Measurements from ENCODE around the gene CHD1.
"Not testable (repeated sequence)": the region's sequence is repeated elsewhere in the genome, so short reads cannot be mapped to it uniquely, and the experiment has no call there.

Gene CHD1

GRCh38 chr5:98928873-98929709, at the start of gene CHD1:
TSS of gene CHD1 (minus strand) at chr5:98929007. CDS start at chr5:98926386, 2,621 bp downstream.
- peak; percentile 86 for DNase-seq (ENCODE audit: low read depth)

GRCh38 chr5:98978528-98978927, 49.7 kb upstream of the CHD1 start:
- DNase-seq (ENCODE audit: low read depth) = no peak

DNA sequence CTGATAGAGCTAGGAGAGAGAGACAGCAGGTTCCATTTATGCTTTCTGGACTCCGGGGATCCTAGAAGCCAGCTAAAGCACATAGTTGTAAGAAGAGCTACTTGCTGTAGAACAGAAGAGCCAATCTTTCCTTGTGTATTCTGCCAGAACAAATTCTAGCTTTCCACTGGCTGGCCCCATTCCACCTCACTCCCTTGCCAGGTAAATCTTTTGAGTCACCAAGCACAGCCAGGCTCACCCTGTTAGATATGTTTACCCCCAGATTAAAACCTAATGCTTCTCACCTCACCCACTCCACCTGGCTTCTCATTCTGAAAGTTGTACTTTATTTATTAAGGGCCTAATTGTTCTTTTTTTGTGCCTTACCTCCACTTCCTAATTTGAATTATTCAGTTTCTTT, 48.9 kb upstream of the CHD1 start:
- no peak for DNase-seq (ENCODE audit: low read depth)

DNA sequence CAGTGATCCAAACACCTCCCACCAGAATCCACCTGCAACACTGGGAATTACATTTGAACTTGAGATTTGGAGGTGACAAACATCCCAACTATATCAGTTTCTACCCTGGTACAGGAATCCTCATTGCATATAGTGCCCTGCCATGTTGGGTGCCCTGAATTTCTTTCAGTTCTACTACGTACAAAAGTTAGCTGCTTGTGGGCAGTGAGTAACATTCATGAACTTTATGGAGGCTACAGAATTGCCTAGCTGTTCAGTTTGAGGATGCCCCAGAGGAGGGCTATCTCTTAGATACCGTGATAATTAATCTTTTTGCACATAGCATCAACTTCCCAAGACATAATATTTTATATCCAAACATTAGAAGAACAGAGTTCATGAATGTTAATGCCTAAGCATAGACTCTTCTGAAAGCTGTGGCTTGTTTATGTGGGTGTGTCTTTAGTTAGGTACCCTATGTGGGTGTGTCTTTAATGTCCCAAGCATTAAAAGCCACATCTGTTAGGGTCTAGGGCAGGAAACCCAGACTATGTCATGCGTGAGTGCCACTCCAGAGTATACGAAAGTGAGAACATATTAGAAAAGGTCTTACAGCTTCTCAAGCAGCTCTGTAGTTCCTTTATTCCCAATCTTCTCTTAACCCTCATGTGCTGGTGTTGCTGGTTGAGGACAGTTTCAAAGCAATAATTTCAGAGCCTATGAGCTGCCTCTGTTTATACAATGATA, 47.0 kb upstream of the CHD1 start:
- DNase-seq (ENCODE audit: low read depth) = no peak

DNA sequence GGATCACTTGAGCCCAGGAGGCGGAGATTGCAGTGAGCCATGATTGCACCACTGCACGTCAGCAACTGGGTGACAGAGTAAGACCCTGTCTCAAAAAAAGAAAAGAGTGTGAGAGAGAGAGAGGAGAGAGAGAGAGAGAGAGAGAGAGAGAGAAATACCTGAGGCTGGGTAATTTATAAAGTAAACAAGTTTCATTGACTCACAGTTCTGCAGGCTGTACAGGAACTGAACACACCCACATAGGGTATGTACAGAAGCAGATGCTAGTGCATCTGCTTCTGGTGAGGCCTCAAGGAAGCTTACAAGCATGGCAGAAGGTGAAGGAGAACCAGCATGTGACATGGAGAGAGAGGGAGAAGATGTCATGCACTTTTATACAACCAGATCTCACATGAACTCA, 46.4 kb upstream of the CHD1 start:
- DNase-seq (ENCODE audit: low read depth) = no peak

DNA sequence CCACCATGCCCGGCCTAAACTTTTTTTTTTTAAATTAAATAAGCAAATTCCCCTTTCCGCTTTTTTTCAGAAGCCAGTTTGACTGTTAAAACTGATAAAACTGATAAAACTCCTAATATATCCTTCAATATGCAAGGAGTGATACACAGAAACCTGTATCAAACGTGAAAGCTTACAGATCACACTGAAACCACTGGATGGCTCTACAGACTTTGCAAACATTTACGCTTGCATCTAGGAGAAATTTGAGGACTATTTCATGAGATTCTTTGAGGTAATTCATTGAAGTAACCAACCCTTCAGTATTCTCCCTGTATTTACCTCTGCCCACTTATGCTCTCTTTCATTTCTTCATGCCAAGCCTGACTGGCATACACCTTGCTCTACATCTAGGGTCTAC, 40.6 kb upstream of the CHD1 start:
- no peak for DNase-seq (ENCODE audit: low read depth)

DNA sequence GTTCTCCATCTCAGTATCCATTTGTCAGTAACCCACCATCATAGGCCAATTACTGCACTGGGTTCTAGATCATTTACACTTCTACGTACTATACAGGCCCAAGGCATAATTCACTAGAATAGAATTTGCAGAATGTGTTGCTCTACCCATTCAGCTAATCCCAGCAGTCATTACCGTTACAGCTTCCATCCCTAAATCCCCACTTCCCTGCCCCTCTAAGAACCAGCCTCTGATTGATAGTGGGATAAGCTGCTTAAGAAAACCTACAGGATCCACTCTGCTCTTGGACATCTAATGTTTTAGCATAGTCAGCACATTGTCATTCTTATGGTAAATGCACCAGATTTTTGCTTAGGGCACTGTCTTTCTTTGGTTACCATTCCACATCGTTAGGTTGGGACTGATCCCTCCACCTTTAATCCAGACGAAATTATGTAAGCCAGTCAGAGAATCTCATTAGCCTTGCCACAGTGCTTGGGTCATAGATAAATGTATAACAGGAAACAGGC, 39.3 kb upstream of the CHD1 start:
- DNase-seq (ENCODE audit: low read depth) = no peak

DNA sequence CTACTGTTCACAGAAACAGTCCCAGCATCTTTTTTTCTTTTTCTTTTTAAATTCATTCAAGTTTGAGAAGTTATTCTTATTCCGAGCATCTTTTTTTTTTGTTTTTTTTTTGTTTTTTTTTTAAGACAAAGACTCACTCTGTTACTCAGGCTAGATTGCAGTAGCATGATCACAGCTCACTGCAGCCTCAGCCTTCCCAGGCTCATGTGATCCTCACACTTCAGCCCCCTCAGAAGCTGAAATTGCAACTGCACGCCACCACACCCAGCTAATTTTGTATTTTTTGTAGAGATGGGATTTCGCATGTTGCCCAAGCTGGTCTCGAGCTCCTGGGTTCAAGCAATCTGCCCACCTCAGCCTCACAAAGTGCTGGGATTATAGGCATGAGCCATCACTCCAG, 36.4 kb upstream of the CHD1 start:
- DNase-seq (ENCODE audit: low read depth) = no peak

DNA sequence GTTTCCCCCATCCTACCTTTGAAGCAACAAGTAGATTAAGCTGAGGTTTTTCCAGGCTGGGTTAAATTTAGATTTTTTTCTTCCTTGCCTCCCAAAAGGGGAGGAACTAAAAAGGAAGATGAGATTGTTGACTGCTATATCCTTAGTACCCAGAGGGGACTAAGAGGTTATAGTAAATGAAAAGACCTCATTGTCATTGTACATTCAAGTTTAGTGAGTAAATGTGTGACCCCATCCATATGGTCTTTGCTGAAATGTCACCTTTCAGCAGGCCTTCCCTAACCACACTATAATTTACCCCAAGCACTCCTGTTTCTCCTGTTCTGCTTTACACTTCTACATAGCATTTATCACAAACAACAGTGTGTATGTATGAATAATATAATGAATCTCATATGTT, 35.8 kb upstream of the CHD1 start:
- DNase-seq (ENCODE audit: low read depth) = no peak

- DNase-seq (ENCODE audit: low read depth) = no peak
These were observed 34.2 kb upstream of the CHD1 start for GRCh38 chr5:98963019-98963418.

DNA sequence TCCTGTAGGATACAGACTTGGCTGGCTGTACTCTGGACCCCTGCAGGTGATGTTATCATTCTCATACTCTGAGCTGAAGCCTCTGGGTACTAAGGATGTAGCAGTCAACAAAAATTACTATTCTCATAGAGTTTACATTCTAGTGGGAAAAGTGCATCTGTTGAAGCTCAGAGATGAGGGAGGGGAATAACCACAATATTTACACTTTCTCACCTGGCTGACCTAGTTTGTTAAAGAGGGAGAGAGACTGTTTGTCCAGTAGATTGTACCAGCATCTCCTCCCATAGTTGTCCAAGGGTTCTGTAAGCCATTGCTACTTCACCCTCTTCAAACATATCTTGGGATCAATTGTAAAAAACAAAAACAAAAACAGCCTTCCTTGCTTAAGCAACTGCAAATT, 33.8 kb upstream of the CHD1 start:
- DNase-seq (ENCODE audit: low read depth) = no peak

GRCh38 chr5:98961665-98962344, 33.0 kb upstream of the CHD1 start:
- no peak for DNase-seq (ENCODE audit: low read depth)

GRCh38 chr5:98957307-98957706, 28.5 kb upstream of the CHD1 start:
- no peak for DNase-seq (ENCODE audit: low read depth)

GRCh38 chr5:98955888-98956287, 27.1 kb upstream of the CHD1 start:
- not testable (repeated sequence) for DNase-seq (ENCODE audit: low read depth)

- DNase-seq (ENCODE audit: low read depth) = not testable (repeated sequence)
These were observed 26.7 kb upstream of the CHD1 start for GRCh38 chr5:98955471-98955870.

DNA sequence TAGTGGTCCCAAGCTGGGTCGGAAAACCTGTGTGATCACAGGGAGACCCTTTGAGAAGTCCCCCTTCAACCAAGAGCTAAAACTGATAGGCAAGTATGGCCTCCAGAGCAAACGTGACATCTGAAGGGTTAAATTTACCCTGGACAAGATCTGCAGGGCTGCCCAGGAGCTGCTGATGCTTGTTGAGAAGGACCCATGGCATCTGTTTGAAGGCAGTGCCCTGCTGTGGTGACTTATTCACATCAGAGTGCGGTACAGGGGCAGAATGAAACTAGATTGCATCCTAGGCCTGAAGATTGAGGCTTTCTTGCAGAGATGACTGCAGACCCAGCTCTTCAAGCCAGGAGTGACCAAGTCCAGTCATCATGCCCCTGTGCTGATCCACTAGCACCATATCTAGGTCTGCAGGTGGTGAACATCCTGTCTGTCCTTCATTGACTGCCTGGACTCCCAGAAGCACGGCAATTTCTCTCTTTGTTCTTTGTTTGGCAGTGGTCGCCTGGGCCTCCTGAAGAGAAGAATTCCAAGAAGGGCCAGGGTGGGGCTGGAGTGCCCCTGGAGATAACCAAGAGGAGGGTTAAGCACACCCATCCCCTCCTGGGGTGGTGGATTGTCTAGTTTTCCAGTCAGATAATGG, 25.7 kb upstream of the CHD1 start:
- no peak for DNase-seq (ENCODE audit: low read depth)

DNA sequence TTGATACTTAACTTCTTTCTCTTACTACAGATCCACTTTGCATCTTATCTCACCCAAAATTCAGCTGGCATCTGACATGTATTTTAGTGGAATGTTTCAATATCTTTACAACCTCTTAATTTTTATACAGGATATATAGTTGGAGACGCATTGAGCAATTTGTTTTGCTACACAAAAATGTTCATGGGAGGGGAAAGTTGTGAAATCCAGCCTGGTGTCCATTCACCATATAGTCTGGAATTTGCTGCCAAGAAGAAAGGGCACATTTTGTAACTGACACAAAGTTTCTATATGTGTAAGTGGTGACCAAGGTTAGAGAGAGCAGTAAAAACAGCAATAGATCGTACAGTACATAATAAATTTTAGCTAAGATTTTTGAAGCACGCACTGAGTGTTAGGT, 14.0 kb upstream of the CHD1 start:
- DNase-seq (ENCODE audit: low read depth) = no peak

DNA sequence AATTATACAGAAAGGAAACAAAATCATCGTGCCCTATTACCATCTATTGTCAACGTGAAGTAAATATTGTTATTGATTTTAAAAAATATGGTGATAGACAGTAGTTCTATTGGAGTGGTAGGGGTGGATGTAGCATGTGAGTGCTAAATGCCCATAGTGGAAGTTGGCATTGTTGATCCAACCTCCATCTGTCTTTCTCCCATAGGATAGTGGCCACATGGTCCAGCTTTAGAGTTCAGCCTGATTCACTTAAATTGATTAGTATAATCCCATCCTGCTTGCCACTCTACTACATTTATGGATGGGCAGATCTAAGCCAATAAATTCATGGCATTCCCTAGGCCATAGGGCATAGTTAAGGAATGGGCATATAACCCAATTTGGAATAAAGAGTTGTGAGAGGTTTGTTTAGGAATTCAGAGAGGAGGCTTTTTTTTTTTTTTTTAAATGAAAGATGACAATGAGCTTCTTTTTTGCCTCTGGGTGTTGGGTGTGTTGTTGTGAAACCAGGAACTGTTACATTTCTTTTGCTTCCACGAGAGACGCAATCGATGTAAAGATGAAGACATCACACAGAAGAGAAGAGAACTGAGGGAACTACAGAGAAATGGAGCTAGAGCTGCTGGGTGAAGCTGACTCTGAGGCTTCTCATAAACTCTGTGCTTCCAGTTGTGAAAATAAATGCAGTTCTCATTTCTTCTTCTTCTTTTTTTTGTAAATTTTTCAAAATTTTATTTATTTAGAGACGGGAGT, 12.5 kb upstream of the CHD1 start:
- DNase-seq (ENCODE audit: low read depth) = no peak

DNA sequence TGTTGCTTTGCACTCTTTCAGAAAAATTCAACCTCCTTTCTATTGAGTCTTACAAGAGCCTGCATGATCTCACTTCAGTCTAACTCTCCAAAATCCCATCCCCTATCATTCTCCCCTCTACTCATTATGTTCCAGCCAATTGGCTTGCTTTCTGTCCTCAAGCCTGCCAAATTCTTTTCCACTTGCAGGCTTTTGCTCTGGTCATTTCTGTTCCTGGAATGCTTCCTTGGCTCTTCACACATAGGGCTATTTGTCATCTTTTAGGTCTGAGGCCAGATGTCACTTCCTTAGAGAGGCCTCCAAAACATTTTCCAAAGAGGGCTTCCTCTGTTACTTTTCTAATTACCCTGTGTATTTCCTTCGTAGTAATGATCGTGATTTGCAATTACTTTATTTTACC, 11.8 kb upstream of the CHD1 start:
- DNase-seq (ENCODE audit: low read depth) = no peak

DNA sequence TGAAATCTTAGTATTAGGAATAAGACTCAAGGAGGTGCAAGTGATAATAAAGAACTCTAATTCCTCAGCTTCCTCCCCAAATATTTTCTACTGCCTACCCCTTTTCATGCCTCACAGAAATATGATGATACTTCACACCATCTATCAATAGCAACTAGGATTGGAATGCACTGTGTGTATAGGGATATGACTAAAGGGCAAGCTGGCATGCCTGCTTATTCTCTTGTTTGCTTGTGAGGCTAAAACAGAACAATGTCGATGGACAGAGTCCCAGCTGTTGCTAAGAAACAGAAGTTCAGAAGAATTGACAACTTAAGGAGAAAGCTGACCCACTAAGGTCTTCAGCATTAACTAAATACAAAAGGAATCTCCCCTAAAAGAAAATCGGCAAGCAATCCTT, 9.7 kb upstream of the CHD1 start:
- DNase-seq (ENCODE audit: low read depth) = no peak

GRCh38 chr5:98936948-98937715, 8.3 kb upstream of the CHD1 start:
- DNase-seq (ENCODE audit: low read depth) = no peak

Data from stimulated activated CD8-positive, alpha-beta memory T cell treated with anti-CD3 and anti-CD28 coated beads, Interleukin-15, amount 100 ng/mL, for 1 hour (primary cell).